Measurements from ENCODE around the gene SYTL1. TPM values are rescaled to one million over a fixed set of nuclear protein-coding genes. Genes with fewer than 3 reads are reported as not detected.
A peak's percentile ranks its signal among the peaks of the same experiment; 100 is the strongest.

SYTL1 gene
- total and polyA plus RNA-seq, 9 of the 15 experiments (the other 6 are each of a cell fraction or from before 2014, with no cell fraction given): 0.04 to 9.3 (median 1.7) TPM

GRCh38 chr1:27321813-27322568, 19.8 kb upstream of the SYTL1 start, which contains the start of gene TMEM222 (continued):
- TF ChIP-seq ILK (tag; IDR thresholded peaks at IDR 0.05; ENCODE audit: borderline replicate concordance, low read depth) (no peak), DMBX1 (CRISPR knock-in tag; IDR thresholded peaks at IDR 0.05; ENCODE audit: borderline replicate concordance) (0 out of 2 replicates have a peak, but pooled peaks have one; percentile 68), RBM17 (IDR thresholded peaks at IDR 0.05; ENCODE audit: borderline replicate concordance, low read depth, low read length) (no peak), POU5F1 (IDR thresholded peaks at IDR 0.05; ENCODE audit: borderline replicate concordance, low read depth, low read length, partially characterized antibody) (peak; percentile 61), ZBTB49 (CRISPR knock-in tag; IDR thresholded peaks at IDR 0.05; ENCODE audit: borderline replicate concordance) (0 out of 2 replicates have a peak, but pooled peaks have one; percentile 77), ZNF778 (CRISPR knock-in tag; IDR thresholded peaks at IDR 0.05) (no peak), CHD2 (IDR thresholded peaks at IDR 0.05; ENCODE audit: low read depth, low read length) (0 out of 2 replicates have a peak, but pooled peaks have one; percentile 24), KDM5B (IDR thresholded peaks at IDR 0.05; ENCODE audit: insufficient replicate concordance, low read depth, low read length) (peak; percentile 95), PHF21A (IDR thresholded peaks at IDR 0.05; ENCODE audit: borderline replicate concordance, low read depth) (peak; percentile 73; the same call in 1 of the 2 replicates), RREB1 (CRISPR knock-in tag; IDR thresholded peaks at IDR 0.05) (peak; percentile 96)
- TF ChIP-seq, protein P1, sequence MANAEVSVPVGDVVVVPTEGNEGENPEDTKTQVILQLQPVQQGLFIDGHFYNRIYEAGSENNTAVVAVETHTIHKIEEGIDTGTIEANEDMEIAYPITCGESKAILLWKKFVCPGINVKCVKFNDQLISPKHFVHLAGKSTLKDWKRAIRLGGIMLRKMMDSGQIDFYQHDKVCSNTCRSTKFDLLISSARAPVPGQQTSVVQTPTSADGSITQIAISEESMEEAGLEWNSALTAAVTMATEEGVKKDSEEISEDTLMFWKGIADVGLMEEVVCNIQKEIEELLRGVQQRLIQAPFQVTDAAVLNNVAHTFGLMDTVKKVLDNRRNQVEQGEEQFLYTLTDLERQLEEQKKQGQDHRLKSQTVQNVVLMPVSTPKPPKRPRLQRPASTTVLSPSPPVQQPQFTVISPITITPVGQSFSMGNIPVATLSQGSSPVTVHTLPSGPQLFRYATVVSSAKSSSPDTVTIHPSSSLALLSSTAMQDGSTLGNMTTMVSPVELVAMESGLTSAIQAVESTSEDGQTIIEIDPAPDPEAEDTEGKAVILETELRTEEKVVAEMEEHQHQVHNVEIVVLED (CRISPR knock-in tag; IDR thresholded peaks at IDR 0.05): peak; percentile 81
- TF ChIP-seq, protein P2, sequence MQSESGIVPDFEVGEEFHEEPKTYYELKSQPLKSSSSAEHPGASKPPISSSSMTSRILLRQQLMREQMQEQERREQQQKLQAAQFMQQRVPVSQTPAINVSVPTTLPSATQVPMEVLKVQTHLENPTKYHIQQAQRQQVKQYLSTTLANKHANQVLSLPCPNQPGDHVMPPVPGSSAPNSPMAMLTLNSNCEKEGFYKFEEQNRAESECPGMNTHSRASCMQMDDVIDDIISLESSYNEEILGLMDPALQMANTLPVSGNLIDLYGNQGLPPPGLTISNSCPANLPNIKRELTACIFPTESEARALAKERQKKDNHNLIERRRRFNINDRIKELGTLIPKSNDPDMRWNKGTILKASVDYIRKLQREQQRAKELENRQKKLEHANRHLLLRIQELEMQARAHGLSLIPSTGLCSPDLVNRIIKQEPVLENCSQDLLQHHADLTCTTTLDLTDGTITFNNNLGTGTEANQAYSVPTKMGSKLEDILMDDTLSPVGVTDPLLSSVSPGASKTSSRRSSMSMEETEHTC (IDR thresholded peaks at IDR 0.05): 0 out of 2 replicates have a peak, but pooled peaks have one; percentile 65

All from K562 (cell line).